Measurements from ENCODE around the gene UTP15. TPM values are rescaled to one million over a fixed set of nuclear protein-coding genes. Genes with fewer than 3 reads are reported as not detected.

Gene UTP15
- total RNA-seq, 1 experiment from 2014 or later, result 35.2 TPM

- TF ChIP-seq ZNF532 (CRISPR knock-in tag; IDR thresholded peaks at IDR 0.05; ENCODE audit: borderline replicate concordance) (no peak), RELA (CRISPR knock-in tag; IDR thresholded peaks at IDR 0.05; ENCODE audit: borderline replicate concordance) (no peak), ATF3 (CRISPR knock-in tag; conservative IDR thresholded peaks at IDR 0.05) (no peak), NR3C1 (CRISPR knock-in tag; conservative IDR thresholded peaks at IDR 0.05; ENCODE audit: low read depth) (no peak)
These were observed 61.3 kb downstream of the UTP15 start (continued) for GRCh38 chr5:73626814-73627313.

- H3K9me3 Mint-ChIP-seq, result no peaks in the 10 kb centered on the region
- peaks cover 6% of the 10 kb centered on the region for H3K4me1 Mint-ChIP-seq
- H3K36me3 Mint-ChIP-seq, result no peaks in the 10 kb centered on the region
- no peak for DNase-seq (ENCODE audit: low spot score)
- ChIA-PET POLR2A (no interaction called here), CTCF (no interaction called here)
- H3K27me3 Mint-ChIP-seq (ENCODE audit: low read depth), result peaks cover 36% of the 10 kb centered on the region
- H3K27ac Mint-ChIP-seq, result no peak overlapping the region
- ATAC-seq, result no peak
- no peak overlapping the region for H3K4me3 Mint-ChIP-seq
- TF ChIP-seq ESRRA (CRISPR knock-in tag; IDR thresholded peaks at IDR 0.05; ENCODE audit: borderline replicate concordance), result no peak
- no peak for TF ChIP-seq ZNF396 (CRISPR knock-in tag; IDR thresholded peaks at IDR 0.05; ENCODE audit: borderline replicate concordance)
- TF ChIP-seq CREB1 (CRISPR knock-in tag; IDR thresholded peaks at IDR 0.05), result no peak
- TF ChIP-seq PRDM15 (CRISPR knock-in tag; IDR thresholded peaks at IDR 0.05), result no peak
- no peak for TF ChIP-seq TEAD1 (CRISPR knock-in tag; IDR thresholded peaks at IDR 0.05)
- TF ChIP-seq ZBTB43 (CRISPR knock-in tag; IDR thresholded peaks at IDR 0.05), result no peak
- TF ChIP-seq SMAD3 (CRISPR knock-in tag; IDR thresholded peaks at IDR 0.05; ENCODE audit: borderline replicate concordance), result no peak
- TF ChIP-seq TP53 (CRISPR knock-in tag; IDR thresholded peaks at IDR 0.05), result no peak
- TF ChIP-seq SOX15 (CRISPR knock-in tag; IDR thresholded peaks at IDR 0.05), result no peak
- no peak for TF ChIP-seq PREB (CRISPR knock-in tag; IDR thresholded peaks at IDR 0.05; ENCODE audit: borderline replicate concordance)
- no peak for TF ChIP-seq ELF4 (CRISPR knock-in tag; IDR thresholded peaks at IDR 0.05; ENCODE audit: low read depth)
- TF ChIP-seq E2F4 (CRISPR knock-in tag; IDR thresholded peaks at IDR 0.05; ENCODE audit: borderline replicate concordance, low read depth), result no peak
- TF ChIP-seq ERG (CRISPR knock-in tag; IDR thresholded peaks at IDR 0.05), result no peak
- no peak for TF ChIP-seq AR (CRISPR knock-in tag; IDR thresholded peaks at IDR 0.05)
These were observed 63.9 kb downstream of the UTP15 start for GRCh38 chr5:73629456-73629855.
